Measurements from ENCODE around the gene SLC2A4RG. TPM values are rescaled to one million over a fixed set of nuclear protein-coding genes. Genes with fewer than 3 reads are reported as not detected.
"Not testable (repeated sequence)": the region's sequence is repeated elsewhere in the genome, so short reads cannot be mapped to it uniquely, and the experiment has no call there.

The SLC2A4RG gene
- total RNA-seq, 1 donor from 2014 or later = 47.9 TPM

GRCh38 chr20:63709149-63709527, 30.4 kb upstream of the SLC2A4RG start:
- peaks cover 9% of the 10 kb centered on the region for H3K27me3 Mint-ChIP-seq (ENCODE audit: unreplicated experiment)
- peaks cover 6% of the 10 kb centered on the region for H3K9me3 Mint-ChIP-seq (ENCODE audit: unreplicated experiment)
- no peak overlapping the region for H3K27ac Mint-ChIP-seq (ENCODE audit: unreplicated experiment)
- no peak for DNase-seq
- no peak for TF ChIP-seq CTCF (IDR thresholded peaks at IDR 0.05; ENCODE audit: partially characterized antibody, unreplicated experiment)
- H3K4me3 Mint-ChIP-seq (ENCODE audit: unreplicated experiment) = peak overlapping the region; percentile 96
- H3K36me3 Mint-ChIP-seq (ENCODE audit: unreplicated experiment) = peaks cover 16% of the 10 kb centered on the region
- H3K4me1 Mint-ChIP-seq (ENCODE audit: low read depth, unreplicated experiment) = peaks cover 16% of the 10 kb centered on the region

DNA sequence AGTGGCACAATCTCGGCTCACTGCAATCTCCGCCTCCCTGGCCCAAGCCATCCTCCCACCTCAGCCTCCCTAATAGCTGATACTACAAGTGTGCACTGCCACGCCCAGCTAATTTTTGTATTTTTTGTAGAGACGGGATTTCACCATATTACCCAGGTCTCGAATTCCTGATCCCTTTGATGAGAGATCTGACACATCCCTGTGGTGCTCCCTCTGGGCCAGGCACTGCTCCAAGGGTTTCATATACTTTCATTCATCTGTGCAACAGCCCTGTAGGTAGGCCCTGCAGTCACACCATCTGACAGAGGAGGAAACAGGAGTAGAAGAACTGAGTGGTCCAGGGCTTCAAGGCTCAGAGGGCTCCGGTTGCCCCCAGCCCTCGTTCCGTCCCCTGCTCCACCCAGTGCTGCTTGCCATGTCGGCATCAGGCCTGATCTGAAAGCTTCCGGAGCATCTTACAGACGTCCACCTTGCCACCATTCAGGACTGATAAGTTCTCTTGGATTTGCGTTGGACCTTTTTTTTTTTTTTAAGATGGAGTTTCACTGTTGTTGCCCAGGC, 28.4 kb upstream of the SLC2A4RG start:
- peaks cover 6% of the 10 kb centered on the region for H3K27me3 Mint-ChIP-seq (ENCODE audit: unreplicated experiment)
- peaks cover 22% of the 10 kb centered on the region for H3K36me3 Mint-ChIP-seq (ENCODE audit: unreplicated experiment)
- no peak for TF ChIP-seq CTCF (IDR thresholded peaks at IDR 0.05; ENCODE audit: partially characterized antibody, unreplicated experiment)
- H3K27ac Mint-ChIP-seq (ENCODE audit: unreplicated experiment) = no peak overlapping the region
- DNase-seq = no peak
- peaks cover 16% of the 10 kb centered on the region for H3K4me1 Mint-ChIP-seq (ENCODE audit: low read depth, unreplicated experiment)
- no peak overlapping the region for H3K4me3 Mint-ChIP-seq (ENCODE audit: unreplicated experiment)
- peaks cover 5% of the 10 kb centered on the region for H3K9me3 Mint-ChIP-seq (ENCODE audit: unreplicated experiment)

DNA sequence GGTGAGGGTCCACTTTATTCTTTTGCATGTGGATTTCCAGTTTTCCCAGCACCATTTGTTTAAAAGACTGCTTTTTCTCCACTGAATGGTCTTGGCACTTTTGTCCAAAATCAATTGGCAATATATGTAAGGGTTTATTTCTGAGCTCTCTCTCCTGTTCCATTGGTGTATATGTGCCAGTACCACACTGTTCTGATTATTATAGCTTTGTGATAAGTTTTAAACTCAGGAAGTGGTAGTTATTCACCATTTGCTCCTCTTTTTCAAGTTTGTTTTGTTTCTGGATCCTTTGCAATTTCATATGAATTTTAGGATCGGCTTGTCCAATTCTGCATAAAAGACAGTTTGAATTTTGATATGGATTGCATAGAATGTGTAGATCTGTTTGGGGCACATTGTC, 27.4 kb upstream of the SLC2A4RG start:
- Mint-ChIP-seq H3K27me3 (ENCODE audit: unreplicated experiment) (peaks cover 1% of the 10 kb centered on the region), H3K4me3 (ENCODE audit: unreplicated experiment) (no peak overlapping the region), H3K36me3 (ENCODE audit: unreplicated experiment) (peaks cover 24% of the 10 kb centered on the region), H3K9me3 (ENCODE audit: unreplicated experiment) (peaks cover 3% of the 10 kb centered on the region), H3K4me1 (ENCODE audit: low read depth, unreplicated experiment) (peaks cover 11% of the 10 kb centered on the region), H3K27ac (ENCODE audit: unreplicated experiment) (no peak overlapping the region)
- no peak for TF ChIP-seq CTCF (IDR thresholded peaks at IDR 0.05; ENCODE audit: partially characterized antibody, unreplicated experiment)
- no peak for DNase-seq

DNA sequence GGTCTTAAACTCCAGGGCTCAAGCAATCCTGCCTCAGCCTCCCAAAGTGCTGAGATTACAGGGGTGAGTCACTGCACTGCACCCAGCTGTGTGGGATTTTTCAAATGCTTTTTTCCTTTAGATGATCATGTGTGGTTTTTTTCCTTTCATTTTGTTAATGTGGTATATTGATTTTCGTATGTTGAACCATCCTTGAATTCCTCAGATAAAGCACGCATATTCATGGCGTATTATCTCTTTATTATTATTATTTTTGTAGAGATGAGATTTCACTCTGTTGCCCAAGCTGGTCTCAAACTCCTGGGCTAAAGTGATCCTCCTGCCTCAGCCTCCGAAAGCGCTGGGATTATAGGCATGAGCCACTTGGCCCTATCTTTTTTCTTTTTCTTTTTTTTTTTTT, 24.7 kb upstream of the SLC2A4RG start:
- no peak for TF ChIP-seq CTCF (IDR thresholded peaks at IDR 0.05; ENCODE audit: partially characterized antibody, unreplicated experiment)
- H3K27ac Mint-ChIP-seq (ENCODE audit: unreplicated experiment) = no peak overlapping the region
- no peak overlapping the region for H3K4me3 Mint-ChIP-seq (ENCODE audit: unreplicated experiment)
- peaks cover 3% of the 10 kb centered on the region for H3K9me3 Mint-ChIP-seq (ENCODE audit: unreplicated experiment)
- DNase-seq = no peak
- peaks cover 5% of the 10 kb centered on the region for H3K4me1 Mint-ChIP-seq (ENCODE audit: low read depth, unreplicated experiment)
- peaks cover 32% of the 10 kb centered on the region for H3K36me3 Mint-ChIP-seq (ENCODE audit: unreplicated experiment)
- peaks cover 2% of the 10 kb centered on the region for H3K27me3 Mint-ChIP-seq (ENCODE audit: unreplicated experiment)

GRCh38 chr20:63718996-63719395, 20.6 kb upstream of the SLC2A4RG start:
- TF ChIP-seq CTCF (IDR thresholded peaks at IDR 0.05; ENCODE audit: partially characterized antibody, unreplicated experiment) = no peak
- Mint-ChIP-seq H3K27me3 (ENCODE audit: unreplicated experiment) (peaks cover 2% of the 10 kb centered on the region), H3K36me3 (ENCODE audit: unreplicated experiment) (peaks cover 16% of the 10 kb centered on the region), H3K27ac (ENCODE audit: unreplicated experiment) (no peak overlapping the region), H3K4me1 (ENCODE audit: low read depth, unreplicated experiment) (no peaks in the 10 kb centered on the region), H3K9me3 (ENCODE audit: unreplicated experiment) (peaks cover 4% of the 10 kb centered on the region), H3K4me3 (ENCODE audit: unreplicated experiment) (no peak overlapping the region)
- no peak for DNase-seq

DNA sequence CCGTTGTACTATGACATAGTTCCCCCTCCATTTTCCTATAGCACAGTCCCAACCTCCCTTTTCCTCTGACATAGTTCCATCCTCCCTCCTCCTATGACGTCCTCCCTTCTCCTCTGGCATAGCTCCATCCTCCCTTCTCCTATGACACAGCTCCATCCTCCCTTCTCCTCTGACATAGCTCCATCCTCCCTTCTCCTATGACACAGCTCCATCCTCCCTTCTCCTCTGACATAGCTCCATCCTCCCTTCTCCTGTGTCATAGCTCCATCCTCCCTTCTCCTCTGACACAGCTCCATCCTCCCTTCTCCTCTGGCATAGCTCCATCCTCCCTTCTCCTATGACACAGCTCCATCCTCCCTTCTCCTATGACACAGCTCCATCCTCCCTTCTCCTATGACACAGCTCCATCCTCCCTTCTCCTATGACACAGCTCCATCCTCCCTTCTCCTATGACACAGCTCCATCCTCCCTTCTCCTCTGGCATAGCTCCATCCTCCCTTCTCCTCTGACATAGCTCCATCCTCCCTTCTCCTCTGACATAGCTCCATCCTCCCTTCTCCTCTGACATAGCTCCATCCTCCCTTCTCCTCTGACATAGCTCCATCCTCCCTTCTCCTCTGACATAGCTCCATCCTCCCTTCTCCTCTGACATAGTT, 16.5 kb upstream of the SLC2A4RG start:
- not testable (repeated sequence) for H3K4me3 Mint-ChIP-seq (ENCODE audit: unreplicated experiment); H3K27me3 Mint-ChIP-seq (ENCODE audit: unreplicated experiment); H3K4me1 Mint-ChIP-seq (ENCODE audit: low read depth, unreplicated experiment); DNase-seq; H3K27ac Mint-ChIP-seq (ENCODE audit: unreplicated experiment); H3K9me3 Mint-ChIP-seq (ENCODE audit: unreplicated experiment)
- peaks cover 14% of the 10 kb centered on the region for H3K36me3 Mint-ChIP-seq (ENCODE audit: unreplicated experiment)

DNA sequence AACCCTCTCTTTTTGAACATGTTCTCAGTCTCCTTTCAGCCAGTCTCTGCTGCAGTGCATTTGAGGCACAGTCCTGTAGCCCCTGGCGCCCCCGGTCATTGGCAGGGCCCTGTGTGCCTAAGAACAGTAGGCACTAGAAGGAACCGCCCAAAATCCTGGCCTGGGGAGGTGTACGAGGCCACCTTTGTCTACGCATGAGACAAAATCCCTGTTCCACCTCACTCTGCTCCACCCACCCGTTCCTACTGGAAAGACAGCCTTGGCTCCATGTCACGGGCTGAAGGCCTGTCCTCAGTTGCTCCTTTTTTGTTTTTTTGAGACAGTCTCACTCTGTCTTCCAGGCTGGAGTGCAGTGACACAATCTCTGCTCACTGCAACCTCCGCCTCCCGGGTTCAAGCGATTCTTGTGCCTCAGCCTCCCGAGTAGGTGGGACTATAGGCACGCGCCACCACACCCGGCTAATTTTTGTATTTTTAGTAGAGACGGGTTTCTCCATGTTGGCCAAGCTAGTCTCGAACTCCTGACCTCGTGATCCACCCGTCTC, 9.3 kb upstream of the SLC2A4RG start:
- H3K36me3 Mint-ChIP-seq (ENCODE audit: unreplicated experiment); H3K9me3 Mint-ChIP-seq (ENCODE audit: unreplicated experiment); DNase-seq; H3K27me3 Mint-ChIP-seq (ENCODE audit: unreplicated experiment); H3K4me3 Mint-ChIP-seq (ENCODE audit: unreplicated experiment); H3K27ac Mint-ChIP-seq (ENCODE audit: unreplicated experiment); H3K4me1 Mint-ChIP-seq (ENCODE audit: low read depth, unreplicated experiment): not testable (repeated sequence)

Measured in glutamatergic neuron (in vitro differentiated cells).